Measurements from ENCODE around the gene HOXD8.

The HOXD8 gene

GRCh38 chr2:176088048-176088936, 41.2 kb upstream of the HOXD8 start:
- TF ChIP-seq, protein P1, sequence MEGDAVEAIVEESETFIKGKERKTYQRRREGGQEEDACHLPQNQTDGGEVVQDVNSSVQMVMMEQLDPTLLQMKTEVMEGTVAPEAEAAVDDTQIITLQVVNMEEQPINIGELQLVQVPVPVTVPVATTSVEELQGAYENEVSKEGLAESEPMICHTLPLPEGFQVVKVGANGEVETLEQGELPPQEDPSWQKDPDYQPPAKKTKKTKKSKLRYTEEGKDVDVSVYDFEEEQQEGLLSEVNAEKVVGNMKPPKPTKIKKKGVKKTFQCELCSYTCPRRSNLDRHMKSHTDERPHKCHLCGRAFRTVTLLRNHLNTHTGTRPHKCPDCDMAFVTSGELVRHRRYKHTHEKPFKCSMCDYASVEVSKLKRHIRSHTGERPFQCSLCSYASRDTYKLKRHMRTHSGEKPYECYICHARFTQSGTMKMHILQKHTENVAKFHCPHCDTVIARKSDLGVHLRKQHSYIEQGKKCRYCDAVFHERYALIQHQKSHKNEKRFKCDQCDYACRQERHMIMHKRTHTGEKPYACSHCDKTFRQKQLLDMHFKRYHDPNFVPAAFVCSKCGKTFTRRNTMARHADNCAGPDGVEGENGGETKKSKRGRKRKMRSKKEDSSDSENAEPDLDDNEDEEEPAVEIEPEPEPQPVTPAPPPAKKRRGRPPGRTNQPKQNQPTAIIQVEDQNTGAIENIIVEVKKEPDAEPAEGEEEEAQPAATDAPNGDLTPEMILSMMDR (IDR thresholded peaks at IDR 0.05; ENCODE audit: insufficient read depth, missing control alignments): peak; percentile 56
- no peak for FAIRE-seq
- no peak for DNase-seq (ENCODE audit: insufficient read length, low spot score)

DNA sequence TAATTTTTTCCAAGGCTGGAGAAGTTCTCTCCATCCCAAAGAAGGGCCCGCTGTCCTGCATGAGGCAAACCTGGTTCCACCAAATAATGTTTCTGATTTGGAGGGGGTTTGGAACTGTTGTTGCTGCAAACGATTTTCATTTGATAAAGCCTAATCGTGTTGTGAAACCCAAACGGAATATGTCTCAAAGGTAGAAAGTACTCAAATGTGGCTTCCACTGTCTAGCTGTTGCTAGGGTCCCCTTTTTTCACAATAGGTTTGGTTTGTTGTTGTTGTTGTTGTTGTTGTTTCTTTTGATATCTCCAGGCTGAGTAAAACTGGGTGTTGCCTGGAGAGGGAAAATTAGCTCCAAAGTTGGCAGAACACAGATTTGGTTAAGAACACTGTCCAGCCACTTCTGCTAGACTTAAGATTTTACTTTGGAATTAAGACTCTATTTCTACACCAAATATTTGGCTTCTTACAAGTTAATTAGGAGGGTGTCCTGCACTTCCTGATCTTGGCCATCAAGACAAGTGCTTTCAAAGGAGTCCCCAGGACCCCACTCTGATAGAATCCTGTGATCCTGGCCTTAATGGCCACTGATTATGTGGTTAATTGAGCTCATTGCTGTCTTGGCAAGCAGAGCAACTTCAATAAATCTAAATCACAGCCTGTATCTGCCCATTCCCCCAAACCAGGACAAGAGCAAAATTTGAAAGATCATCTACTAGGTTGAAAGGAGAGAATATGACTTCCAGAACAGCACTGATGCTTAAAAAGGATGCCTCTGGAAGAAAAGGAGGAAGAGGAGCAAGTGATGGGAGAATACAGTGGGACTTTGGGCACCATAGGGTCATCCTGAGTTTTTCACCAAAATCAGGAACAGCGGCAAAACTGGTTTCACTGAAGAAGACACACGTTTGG, 40.3 kb upstream of the HOXD8 start:
- DNase-seq (ENCODE audit: insufficient read length, low spot score) (no peak), FAIRE-seq (no peak)
- TF ChIP-seq, protein P1 (IDR thresholded peaks at IDR 0.05; ENCODE audit: insufficient read depth, missing control alignments): no peak

- TF ChIP-seq, protein P1 (IDR thresholded peaks at IDR 0.05; ENCODE audit: insufficient read depth, missing control alignments): no peak
- no peak for DNase-seq (ENCODE audit: insufficient read length, low spot score)
- no peak for FAIRE-seq
Measured at GRCh38 chr2:176089843-176090395, 39.6 kb upstream of the HOXD8 start.

GRCh38 chr2:176090862-176091261, 38.6 kb upstream of the HOXD8 start:
- FAIRE-seq (no peak), DNase-seq (ENCODE audit: insufficient read length, low spot score) (no peak)
- TF ChIP-seq, protein P1 (IDR thresholded peaks at IDR 0.05; ENCODE audit: insufficient read depth, missing control alignments): no peak

DNA sequence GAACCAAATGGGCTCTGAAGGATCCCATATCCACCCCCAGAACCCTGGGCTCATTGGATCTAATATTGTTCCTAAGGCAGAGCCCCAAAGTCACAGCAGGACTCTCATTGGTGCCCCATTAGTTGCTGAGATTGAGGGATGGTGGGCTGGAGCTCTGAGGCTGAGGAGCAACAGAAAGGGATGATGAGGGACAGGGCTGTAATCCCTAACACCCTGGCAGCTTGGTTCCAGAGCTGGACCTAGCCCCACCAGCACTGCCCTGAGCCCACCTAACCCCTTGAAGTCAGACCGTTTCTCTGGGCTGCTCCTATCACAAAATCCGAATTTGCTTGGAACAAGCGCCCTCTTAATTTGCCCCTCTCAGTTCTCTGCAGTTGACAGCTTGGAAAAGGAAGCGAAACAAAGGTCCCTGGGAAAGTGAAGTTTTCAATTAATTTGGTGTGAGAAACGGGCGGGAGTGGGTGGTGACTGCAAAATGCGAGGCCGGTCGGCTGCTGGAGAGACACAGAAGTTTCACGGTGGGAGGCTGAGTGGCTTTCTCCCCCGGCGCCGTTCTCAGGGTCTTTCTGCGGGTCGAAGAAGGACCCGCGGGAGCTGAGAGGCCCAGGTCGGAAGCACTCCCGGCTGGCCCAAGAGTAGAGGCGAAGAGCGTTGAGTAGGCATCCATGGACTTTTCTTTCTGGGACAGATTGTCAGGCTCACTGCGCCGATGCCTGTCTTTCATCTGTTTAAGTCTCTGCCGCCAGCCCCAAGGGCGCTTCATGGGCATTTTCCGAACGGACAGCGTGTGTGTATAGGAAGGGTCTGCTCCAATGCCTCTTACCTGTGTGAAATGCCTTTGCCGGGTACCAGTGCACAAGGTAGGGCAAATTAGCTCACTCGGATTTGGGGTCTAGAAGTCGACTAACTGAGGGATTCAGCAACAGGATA, 37.9 kb upstream of the HOXD8 start:
- FAIRE-seq (no peak), DNase-seq (ENCODE audit: insufficient read length, low spot score) (no peak)
- TF ChIP-seq, protein P1 (IDR thresholded peaks at IDR 0.05; ENCODE audit: insufficient read depth, missing control alignments): no peak

Measured in D721Med (cell line).